HepG2 (cell line): ENCODE data around the gene CAMTA2. TPM values are rescaled to one million over a fixed set of nuclear protein-coding genes. Genes with fewer than 3 reads are reported as not detected.
A peak's percentile ranks its signal among the peaks of the same experiment; 100 is the strongest.

ENCODE experiments used
- E2F1 ChIP-seq: sonication (generic); formaldehyde crosslinking; IDR thresholded peaks from 2 replicates; pipeline ENCODE4 v1.5.0; 2020; ENCODE audit warnings: missing genetic modification reagents
- E2F2 ChIP-seq: sonication (generic); formaldehyde crosslinking; IDR thresholded peaks from 2 replicates; pipeline ENCODE4 v1.4.0; 2020; ENCODE audit warnings: missing genetic modification reagents, borderline replicate concordance
- GATA4 ChIP-seq: sonication (generic); IDR thresholded peaks from 2 replicates; pipeline ENCODE4 v1.6.1; 2016; ENCODE audit warnings: antibody characterized with exemption, low read depth, borderline replicate concordance
- GZF1 ChIP-seq: sonication (generic); formaldehyde crosslinking; IDR thresholded peaks from 2 replicates; pipeline ENCODE4 v1.5.1; 2020; ENCODE audit warnings: mild to moderate bottlenecking, missing genetic modification reagents
- HNRNPK ChIP-seq: fragments of 200-400 bp; formaldehyde crosslinking; IDR thresholded peaks from 2 replicates; pipeline ENCODE4 v1.6.1; 2018; ENCODE audit warnings: low read length, low read depth, moderate library complexity, mild to moderate bottlenecking; ENCODE audit not compliant: poor library complexity, severe bottlenecking
- HOXA5 ChIP-seq: sonication (generic); formaldehyde crosslinking; IDR thresholded peaks from 2 replicates; pipeline ENCODE4 v1.4.0; 2020; ENCODE audit warnings: missing genetic modification reagents
- MAX ChIP-seq: IDR thresholded peaks from 2 replicates; pipeline ENCODE4 v1.6.1; 2012; ENCODE audit warnings: inconsistent platforms
- MXI1 ChIP-seq: IDR thresholded peaks from 3 replicates; pipeline ENCODE4 v1.6.1; 2012; ENCODE audit warnings: low read depth, low read length, inconsistent platforms, borderline replicate concordance
- POGZ ChIP-seq: sonication (generic); formaldehyde crosslinking; IDR thresholded peaks from 2 replicates; pipeline ENCODE4 v1.4.0; 2020; ENCODE audit warnings: mild to moderate bottlenecking, missing genetic modification reagents
- RAD21 ChIP-seq: fragments of 450-650 bp; formaldehyde crosslinking; IDR thresholded peaks from 2 replicates; pipeline ENCODE4 v1.5.0; 2020; ENCODE audit warnings: mild to moderate bottlenecking
- RXRA ChIP-seq: sonication (generic); formaldehyde crosslinking; IDR thresholded peaks from 2 replicates; pipeline ENCODE4 v1.5.1; 2020; ENCODE audit warnings: missing genetic modification reagents
- SOX6 ChIP-seq, 2 experiments: fragments of 450-650 bp in 1 of 2; sonication (generic) in 1 of 2; formaldehyde crosslinking in 1 of 2; IDR thresholded peaks; 2 replicates each; pipeline versions ENCODE4 v1.4.0 to v1.6.1; 2017 to 2020; ENCODE audit warnings: antibody characterized with exemption in 1 of 2, mild to moderate bottlenecking in 1 of 2, missing genetic modification reagents in 1 of 2
- STAG1 ChIP-seq: sonication (generic); formaldehyde crosslinking; IDR thresholded peaks from 2 replicates; pipeline ENCODE4 v1.4.0; 2020; ENCODE audit warnings: missing genetic modification reagents
- ZBTB7A ChIP-seq: sonication (generic); formaldehyde crosslinking; IDR thresholded peaks from 2 replicates; pipeline ENCODE4 v1.8.0; 2022; ENCODE audit warnings: mild to moderate bottlenecking, missing genetic modification reagents
- ZKSCAN1 ChIP-seq: fragments of 150-350 bp; IDR thresholded peaks from 2 replicates; pipeline ENCODE4 v1.6.1; 2014; ENCODE audit warnings: low read length
- ZNF205 ChIP-seq: IDR thresholded peaks from 2 replicates; pipeline ENCODE4 v1.6.1; 2018; ENCODE audit warnings: missing biosample characterization, missing genetic modification reagents
- ZNF383 ChIP-seq: sonication (generic); formaldehyde crosslinking; IDR thresholded peaks from 2 replicates; pipeline ENCODE4 v1.4.0; 2020; ENCODE audit warnings: missing genetic modification reagents, mild to moderate bottlenecking, borderline replicate concordance
- ZNF441 ChIP-seq: sonication (generic); formaldehyde crosslinking; IDR thresholded peaks from 2 replicates; pipeline ENCODE4 v1.7.0; 2021; ENCODE audit warnings: missing genetic modification reagents, borderline replicate concordance
- ZNF724P ChIP-seq: sonication (generic); formaldehyde crosslinking; IDR thresholded peaks from 2 replicates; pipeline ENCODE4 v1.8.0; 2022; ENCODE audit warnings: missing genetic modification reagents, borderline replicate concordance
- polyA plus RNA-seq, 8 experiments: library from polyadenylated mRNA; depleted of rRNA in 3 of 8; stranded (reverse) in 7 of 8; unstranded in 1 of 8; fragments of >200 nt; fragmentation: Illumina TruSeq in 4 of 8; extraction: Trizol in 4 of 8; gene quantifications; 2 replicates each; pipeline versions ENCODE4 v1.2.1 to v1.2.3, GENCODE V29; 2011 to 2016; ENCODE audit warnings: low read depth in 4 of 8, missing spikeins in 1 of 8, mixed read lengths in 1 of 8; ENCODE audit not compliant: insufficient read depth in 1 of 8
- total RNA-seq, 5 experiments: library from RNA; depleted of rRNA; stranded (reverse); fragments of >200 nt; fragmentation: Illumina TruSeq; extraction: Trizol; gene quantifications; 2 replicates each; pipeline ENCODE4 v1.2.3, GENCODE V29; 2016; ENCODE audit warnings: low read depth in 1 of 5
- TF ChIP-seq, protein P1 (sequence below): sonication (generic); formaldehyde crosslinking; conservative IDR thresholded peaks from 2 replicates; pipeline ENCODE4 v1.8.0; 2022; ENCODE audit warnings: mild to moderate bottlenecking, moderate library complexity, missing genetic modification reagents
- TF ChIP-seq, protein P2 (sequence below): IDR thresholded peaks from 2 replicates; pipeline ENCODE4 v1.4.0; 2020; ENCODE audit warnings: mild to moderate bottlenecking, missing genetic modification reagents

The CAMTA2 gene
- total and polyA plus RNA-seq, 2 of the 13 experiments (the other 11 are each of a cell fraction or from before 2014, with no cell fraction given): 4.1 to 7.1 TPM

- TF ChIP-seq SOX6 (IDR thresholded peaks at IDR 0.05): no peak
- peak; percentile 33 for TF ChIP-seq SOX6 (CRISPR knock-in tag; IDR thresholded peaks at IDR 0.05)
- TF ChIP-seq, protein P1, sequence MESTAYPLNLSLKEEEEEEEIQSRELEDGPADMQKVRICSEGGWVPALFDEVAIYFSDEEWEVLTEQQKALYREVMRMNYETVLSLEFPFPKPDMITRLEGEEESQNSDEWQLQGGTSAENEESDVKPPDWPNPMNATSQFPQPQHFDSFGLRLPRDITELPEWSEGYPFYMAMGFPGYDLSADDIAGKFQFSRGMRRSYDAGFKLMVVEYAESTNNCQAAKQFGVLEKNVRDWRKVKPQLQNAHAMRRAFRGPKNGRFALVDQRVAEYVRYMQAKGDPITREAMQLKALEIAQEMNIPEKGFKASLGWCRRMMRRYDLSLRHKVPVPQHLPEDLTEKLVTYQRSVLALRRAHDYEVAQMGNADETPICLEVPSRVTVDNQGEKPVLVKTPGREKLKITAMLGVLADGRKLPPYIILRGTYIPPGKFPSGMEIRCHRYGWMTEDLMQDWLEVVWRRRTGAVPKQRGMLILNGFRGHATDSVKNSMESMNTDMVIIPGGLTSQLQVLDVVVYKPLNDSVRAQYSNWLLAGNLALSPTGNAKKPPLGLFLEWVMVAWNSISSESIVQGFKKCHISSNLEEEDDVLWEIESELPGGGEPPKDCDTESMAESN: no peak; the same call in 1 of the 2 replicates
- TF ChIP-seq HNRNPK: peak; percentile 63
- TF ChIP-seq STAG1 (CRISPR knock-in tag): no peak
- TF ChIP-seq RXRA (CRISPR knock-in tag): no peak
- 0 out of 2 replicates have a peak, but pooled peaks have one; percentile 37 for TF ChIP-seq ZBTB7A (CRISPR knock-in tag)
- no peak for TF ChIP-seq ZNF724P
- TF ChIP-seq RAD21 (CRISPR knock-in tag): no peak
- no peak for TF ChIP-seq ZNF205 (CRISPR knock-in tag)
- peak; percentile 66; the same call in 1 of the 2 replicates for TF ChIP-seq GATA4
- 0 out of 3 replicates have a peak, but pooled peaks have one; percentile 25 for TF ChIP-seq MXI1
- no peak for TF ChIP-seq E2F2 (CRISPR knock-in tag)
- TF ChIP-seq, protein P2, sequence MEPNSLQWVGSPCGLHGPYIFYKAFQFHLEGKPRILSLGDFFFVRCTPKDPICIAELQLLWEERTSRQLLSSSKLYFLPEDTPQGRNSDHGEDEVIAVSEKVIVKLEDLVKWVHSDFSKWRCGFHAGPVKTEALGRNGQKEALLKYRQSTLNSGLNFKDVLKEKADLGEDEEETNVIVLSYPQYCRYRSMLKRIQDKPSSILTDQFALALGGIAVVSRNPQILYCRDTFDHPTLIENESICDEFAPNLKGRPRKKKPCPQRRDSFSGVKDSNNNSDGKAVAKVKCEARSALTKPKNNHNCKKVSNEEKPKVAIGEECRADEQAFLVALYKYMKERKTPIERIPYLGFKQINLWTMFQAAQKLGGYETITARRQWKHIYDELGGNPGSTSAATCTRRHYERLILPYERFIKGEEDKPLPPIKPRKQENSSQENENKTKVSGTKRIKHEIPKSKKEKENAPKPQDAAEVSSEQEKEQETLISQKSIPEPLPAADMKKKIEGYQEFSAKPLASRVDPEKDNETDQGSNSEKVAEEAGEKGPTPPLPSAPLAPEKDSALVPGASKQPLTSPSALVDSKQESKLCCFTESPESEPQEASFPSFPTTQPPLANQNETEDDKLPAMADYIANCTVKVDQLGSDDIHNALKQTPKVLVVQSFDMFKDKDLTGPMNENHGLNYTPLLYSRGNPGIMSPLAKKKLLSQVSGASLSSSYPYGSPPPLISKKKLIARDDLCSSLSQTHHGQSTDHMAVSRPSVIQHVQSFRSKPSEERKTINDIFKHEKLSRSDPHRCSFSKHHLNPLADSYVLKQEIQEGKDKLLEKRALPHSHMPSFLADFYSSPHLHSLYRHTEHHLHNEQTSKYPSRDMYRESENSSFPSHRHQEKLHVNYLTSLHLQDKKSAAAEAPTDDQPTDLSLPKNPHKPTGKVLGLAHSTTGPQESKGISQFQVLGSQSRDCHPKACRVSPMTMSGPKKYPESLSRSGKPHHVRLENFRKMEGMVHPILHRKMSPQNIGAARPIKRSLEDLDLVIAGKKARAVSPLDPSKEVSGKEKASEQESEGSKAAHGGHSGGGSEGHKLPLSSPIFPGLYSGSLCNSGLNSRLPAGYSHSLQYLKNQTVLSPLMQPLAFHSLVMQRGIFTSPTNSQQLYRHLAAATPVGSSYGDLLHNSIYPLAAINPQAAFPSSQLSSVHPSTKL: no peak
- TF ChIP-seq ZNF383: no peak
- TF ChIP-seq ZKSCAN1: no peak
- no peak for TF ChIP-seq ZNF441 (CRISPR knock-in tag)
- 0 out of 2 replicates have a peak, but pooled peaks have one; percentile 6 for TF ChIP-seq E2F1 (CRISPR knock-in tag)
- TF ChIP-seq POGZ: 0 out of 2 replicates have a peak, but pooled peaks have one; percentile 6
- peak; percentile 68; the same call in 1 of the 2 replicates for TF ChIP-seq MAX
- no peak; the same call in 1 of the 2 replicates for TF ChIP-seq HOXA5
- TF ChIP-seq GZF1: no peak
Observed at GRCh38 chr17:4948166-4948930, 39.1 kb downstream of the CAMTA2 start, which contains the start of gene PFN1 (continued).
